GM21576 (cell line): ENCODE measurements around the gene ZDHHC20.

Source experiments
- ATAC-seq: cut with Tn5 transposase; IDR thresholded peaks from one replicate; pipeline ENCODE4 v1.9.1; 2021; ENCODE audit warnings: mild to moderate bottlenecking, moderate library complexity; ENCODE audit not compliant: unreplicated experiment

Gene ZDHHC20

GRCh38 chr13:21364357-21364756 is 94.7 kb downstream of the ZDHHC20 start:
- ATAC-seq = no peak

DNA sequence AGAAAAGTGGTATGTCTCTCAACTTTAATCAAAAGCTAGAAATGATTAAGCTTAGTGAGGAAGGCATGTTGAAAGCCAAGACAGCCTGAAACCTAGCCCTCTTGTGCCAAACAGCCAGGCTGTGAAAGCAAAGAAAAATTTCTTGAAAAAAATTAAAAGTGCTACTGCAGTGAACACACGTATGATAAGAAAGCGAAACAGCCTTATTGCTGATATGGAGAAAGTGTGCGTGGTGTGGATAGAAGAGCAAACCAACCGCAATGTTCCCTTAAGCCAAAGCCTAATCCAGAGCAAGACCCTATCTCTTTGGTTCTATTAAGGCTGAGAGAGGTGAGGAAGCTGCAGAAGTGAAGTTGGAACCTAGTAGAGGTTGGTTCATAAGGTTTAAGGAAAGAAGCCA is 96.4 kb downstream of the ZDHHC20 start:
- ATAC-seq = no peak

DNA sequence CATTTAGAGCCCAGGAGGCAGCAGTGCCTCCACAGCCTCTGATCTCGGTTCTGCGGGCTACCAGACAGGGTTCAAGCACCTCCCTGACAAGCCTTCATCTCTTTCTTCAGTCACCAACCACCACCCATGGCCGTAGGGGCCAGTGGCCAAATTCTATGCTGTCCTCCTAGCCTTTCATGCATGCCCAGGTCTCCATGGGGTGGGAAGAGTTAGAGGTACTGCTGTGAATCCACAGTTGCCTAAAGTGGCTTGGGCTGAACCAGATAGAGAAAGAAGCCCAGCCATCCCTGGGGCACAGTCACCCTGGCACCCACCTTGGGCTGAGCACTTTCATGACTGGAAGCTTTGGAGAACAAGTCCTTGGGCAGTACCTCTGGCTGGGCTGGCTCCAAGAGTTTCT is 97.4 kb downstream of the ZDHHC20 start:
- ATAC-seq = no peak

- no peak for ATAC-seq
Observed at GRCh38 chr13:21361123-21361522, 98.0 kb downstream of the ZDHHC20 start.

DNA sequence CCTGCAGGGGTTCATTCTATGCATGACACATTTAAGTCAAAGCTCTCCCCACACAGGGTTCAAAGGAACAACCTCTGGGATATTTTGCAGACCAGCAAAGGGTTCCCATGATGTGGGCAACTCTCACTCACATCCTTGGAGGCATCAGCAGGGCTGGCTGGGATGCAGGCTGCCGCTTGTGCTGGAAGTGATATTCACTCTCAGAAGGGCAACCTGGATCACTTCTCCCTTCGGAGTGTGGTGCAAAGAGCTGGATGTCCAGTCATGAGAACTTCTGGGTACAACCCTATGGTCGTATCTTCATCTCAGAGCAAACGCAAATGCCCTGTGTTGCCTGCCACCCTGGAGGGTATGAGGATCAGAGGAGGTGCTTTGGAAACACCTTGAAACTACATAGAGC is 98.6 kb downstream of the ZDHHC20 start:
- no peak for ATAC-seq

DNA sequence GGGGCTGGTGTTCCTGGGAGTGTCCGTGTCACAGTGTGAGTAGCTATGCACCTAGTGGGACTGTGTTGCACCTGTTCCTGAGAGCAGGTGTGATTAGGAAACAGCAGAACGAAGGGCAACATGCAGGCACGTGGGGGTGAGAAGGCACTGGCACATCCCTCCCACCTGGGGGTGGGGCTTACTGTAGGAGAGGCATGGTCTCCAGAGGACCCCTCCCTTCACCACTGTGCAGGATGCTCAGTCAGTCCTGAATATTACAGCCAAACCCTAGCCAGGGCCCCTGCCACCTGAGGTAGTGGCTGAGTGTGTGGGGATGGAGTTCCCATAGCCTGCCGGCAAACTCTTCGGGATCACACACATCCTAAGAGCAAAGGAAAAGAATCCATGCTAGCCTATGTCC is 99.2 kb downstream of the ZDHHC20 start:
- no peak for ATAC-seq

DNA sequence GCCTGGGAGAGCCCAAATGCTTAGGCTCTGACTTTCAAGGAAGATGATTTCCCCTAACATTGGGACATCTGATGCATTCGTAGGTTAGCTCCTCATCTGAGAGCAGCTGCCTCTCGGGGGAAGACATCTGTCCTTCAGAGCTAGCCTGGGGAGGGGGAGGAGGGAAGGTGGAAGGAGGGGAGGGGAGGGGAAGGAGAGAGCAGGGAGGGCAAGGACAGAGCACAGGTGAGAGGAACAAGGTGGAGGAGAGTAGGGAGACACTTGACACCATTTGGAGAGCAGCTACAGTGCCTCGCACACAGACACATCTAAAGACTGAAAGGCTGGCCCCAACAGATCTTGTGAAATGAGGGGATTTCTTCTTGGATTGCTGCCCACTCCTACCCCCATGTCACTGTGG is 103.8 kb downstream of the ZDHHC20 start:
- no peak for ATAC-seq

DNA sequence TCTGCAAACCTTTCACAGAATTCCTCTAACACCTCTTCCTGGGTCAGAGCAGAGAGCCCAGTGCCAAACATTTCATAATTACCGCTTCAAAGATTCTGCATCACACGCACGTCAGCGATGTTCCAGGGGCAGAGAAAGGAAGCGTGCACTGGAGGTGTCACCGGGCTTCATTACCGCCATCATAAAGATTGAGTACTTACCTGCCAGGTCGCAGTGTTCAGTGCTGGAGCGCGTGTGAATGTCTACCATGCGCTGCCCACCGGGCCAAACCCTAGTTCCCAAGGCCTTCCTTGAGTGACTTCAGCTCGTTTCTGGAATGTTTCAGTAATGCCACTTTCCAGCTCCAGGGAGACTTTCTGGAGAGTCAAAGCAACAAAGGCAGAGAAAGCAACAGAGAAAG is 104.4 kb downstream of the ZDHHC20 start:
- no peak for ATAC-seq

DNA sequence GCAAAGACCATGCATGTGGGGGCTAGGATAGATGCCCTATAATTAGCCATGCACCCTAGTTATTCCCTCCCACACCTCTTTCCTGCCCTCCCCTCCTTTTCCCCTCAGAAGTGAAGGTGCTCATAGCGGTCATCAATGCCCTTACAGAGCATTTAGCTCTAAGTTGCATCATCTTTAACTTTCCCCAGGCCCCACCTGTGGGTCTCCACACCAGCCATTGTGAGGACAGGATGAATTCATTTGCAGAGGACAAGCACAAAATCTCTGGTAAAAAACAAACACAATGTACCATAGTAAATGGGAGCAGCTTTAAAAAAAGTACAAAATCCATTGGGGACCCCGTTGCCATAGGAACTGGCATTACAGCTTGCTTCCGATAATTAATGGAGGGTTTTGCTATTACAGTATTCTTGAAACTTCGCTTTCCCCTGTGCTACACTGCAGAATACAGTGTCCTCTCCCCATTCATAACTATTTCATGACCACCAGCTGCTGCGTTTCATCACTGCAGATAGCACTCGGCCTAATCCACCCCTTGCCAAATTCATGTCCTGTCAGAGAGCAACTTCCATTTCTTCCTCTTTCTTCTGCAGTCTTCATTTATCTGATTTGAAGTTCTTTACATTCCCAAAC is 110.5 kb downstream of the ZDHHC20 start:
- ATAC-seq = no peak

DNA sequence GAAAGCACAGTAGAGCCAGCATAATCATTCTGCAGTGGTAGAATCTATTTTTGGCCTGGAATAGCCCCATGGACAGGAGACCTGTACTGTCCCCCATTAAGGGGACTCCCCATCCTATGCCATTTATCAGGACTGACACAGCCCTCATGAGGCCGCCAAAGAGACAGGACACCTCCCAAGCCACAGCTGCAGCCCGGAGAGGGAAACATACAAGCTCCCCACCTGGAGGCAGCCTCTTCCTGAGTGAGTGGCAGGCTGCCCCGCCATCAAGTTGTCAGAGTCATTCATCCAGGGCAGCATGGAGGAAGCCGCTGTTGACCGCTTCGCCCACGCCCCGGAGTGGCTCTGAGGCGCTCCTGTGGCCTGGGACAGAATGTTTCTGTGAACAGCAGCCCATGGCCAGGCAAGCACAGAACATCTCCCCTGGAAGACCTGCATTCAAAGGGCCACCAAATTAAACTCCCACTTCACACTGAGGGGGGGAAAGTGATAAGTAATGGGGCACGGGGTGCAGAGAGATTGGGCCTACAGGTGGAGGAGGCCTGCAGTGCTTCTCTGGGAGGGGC is 111.3 kb downstream of the ZDHHC20 start:
- no peak for ATAC-seq

DNA sequence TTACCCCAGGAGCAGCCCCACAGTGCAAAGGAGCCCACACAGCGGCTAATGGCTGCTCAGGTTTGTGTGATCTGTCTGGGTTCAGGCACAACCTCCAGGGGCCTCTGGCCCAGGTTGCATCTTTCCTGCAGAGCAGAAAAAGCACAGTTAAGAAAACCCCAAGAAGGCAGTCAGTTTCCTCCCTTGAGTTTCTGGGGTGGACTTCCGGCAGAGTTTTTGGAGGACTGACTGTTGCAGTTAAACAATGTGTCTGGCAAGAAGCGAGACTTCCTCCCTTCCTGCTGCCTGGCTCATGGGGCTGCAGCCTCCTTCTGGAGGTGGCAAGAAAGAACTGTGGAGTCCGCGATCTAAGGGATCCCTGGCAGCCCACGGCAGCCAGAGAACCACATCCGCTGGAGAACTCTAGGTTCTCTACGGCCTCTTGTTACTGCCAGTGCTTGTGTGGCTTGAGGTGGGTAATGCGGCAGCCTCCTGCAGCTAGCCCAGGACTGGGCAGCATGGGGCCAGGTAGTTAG is 114.4 kb downstream of the ZDHHC20 start:
- peak; percentile 65 for ATAC-seq

DNA sequence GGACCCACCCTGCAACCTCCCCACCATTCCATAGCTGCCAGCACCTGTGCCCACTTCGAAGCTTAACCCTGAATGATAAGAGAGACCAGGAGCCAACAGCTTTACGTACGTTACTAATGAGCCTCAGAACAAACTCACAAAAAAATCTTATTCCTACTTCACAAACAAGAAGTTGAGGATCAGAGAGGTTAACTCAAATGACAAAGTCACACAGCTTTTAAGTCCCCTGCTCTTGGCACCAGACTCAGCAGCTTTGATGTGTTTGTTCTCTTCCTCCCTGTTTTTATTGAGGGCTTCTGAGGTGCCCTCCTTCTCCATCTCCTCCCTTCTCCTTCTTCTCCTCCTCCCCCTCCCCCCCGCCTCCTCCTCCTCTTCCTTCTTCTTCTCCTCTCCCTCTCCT is 115.4 kb downstream of the ZDHHC20 start:
- no peak for ATAC-seq

- no peak for ATAC-seq
Observed at GRCh38 chr13:21342699-21343442, 116.2 kb downstream of the ZDHHC20 start.

GRCh38 chr13:21341637-21342422 is 117.3 kb downstream of the ZDHHC20 start:
- ATAC-seq = no peak

DNA sequence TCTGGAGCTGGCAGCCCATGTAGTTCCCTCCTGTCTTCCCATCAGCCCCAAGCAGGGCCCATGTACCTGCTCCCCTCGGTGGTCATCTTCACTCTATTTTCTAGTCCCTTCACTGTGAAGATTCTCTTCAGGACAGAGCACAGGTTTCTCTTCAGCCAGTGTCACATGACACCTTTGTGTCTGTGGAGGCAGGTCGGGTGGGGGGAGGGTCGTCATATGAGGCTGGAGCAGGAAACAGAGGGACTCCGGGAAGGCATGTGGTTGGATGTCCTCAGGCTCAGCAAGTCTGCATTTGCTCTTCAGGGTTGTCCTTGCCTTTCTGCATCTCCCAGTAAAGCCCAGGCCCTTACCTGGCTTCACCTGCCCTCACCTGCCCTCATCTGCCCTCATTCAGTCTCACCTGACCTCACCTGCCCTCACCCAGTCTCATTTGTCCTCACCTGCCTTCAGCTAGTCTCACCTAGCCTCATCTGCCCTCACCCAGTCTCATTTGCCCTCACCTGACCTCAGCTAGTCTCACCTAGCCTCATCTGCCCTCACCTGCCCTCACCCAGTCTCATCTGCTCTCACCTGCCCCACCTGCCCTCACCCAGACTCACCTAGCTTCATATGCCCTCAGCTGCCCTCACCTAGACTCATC is 120.3 kb downstream of the ZDHHC20 start:
- no peak for ATAC-seq

- ATAC-seq = no peak
Observed at GRCh38 chr13:21338156-21338555, 120.9 kb downstream of the ZDHHC20 start.

DNA sequence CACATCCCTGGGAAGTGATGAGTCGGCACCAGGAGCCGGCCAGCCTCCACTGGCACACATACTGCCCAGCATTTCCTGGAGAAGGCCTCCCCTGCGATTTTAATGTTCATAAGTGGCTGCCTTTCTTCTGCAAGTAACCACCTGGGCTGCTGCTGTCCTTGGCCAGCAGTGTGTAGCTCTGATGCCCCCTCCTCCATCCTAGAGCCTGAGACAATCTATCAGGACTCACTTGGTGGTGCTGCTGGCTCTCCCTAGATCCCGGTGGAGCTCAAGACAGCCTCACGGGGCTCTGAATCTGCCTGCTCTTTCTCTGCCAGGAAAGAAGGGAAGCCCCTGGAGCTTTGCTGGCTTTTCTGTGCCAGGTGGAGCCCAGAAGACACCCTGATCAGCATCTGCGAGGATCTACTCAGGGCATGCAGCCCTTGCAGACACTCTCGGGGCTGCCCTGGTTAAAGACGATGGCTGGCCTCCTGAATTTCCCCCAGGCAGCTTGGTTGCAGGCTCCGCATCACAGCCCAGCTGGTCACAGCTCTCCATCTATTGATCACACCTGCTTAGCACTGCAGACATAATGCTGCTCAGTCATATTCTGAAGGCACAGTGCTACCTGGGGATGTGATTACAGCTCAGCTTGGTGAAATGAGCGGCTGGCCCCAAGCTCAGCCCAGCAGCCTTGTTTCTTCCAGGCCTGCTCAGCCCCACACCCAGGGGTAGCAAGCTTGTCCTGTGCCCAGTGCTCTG is 122.3 kb downstream of the ZDHHC20 start:
- no peak for ATAC-seq

DNA sequence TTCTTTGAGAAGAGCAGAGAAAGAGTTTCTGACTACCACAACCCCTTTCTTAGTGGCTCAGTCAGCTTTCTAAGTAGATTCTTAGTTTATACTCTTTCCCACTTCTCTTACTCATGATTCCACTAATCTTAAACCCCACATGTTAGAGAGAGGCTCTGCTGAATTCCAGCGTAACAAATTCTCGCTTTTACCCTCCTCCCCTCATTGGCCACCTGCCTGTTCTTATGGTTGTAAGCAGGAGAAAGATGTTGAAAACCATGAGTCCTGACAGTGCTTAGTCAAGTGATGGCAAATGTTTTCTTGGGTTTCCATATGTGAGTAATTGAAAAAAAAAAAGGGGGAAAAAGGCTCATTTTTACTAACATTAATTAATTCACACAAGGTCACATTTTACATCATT is 125.9 kb downstream of the ZDHHC20 start:
- no peak for ATAC-seq

- ATAC-seq = peak; percentile 82
Observed at GRCh38 chr13:21330126-21330861, 128.8 kb downstream of the ZDHHC20 start.
